DMS53 (cell line): ENCODE measurements around the gene NOXA1.
"Not testable (repeated sequence)": the region's sequence is repeated elsewhere in the genome, so short reads cannot be mapped to it uniquely, and the experiment has no call there.

Experiments used
- DNase-seq: peaks from one replicate; lab custom pipeline; 2025; lab: John Stamatoyannopoulos, UW

NOXA1 gene

DNA sequence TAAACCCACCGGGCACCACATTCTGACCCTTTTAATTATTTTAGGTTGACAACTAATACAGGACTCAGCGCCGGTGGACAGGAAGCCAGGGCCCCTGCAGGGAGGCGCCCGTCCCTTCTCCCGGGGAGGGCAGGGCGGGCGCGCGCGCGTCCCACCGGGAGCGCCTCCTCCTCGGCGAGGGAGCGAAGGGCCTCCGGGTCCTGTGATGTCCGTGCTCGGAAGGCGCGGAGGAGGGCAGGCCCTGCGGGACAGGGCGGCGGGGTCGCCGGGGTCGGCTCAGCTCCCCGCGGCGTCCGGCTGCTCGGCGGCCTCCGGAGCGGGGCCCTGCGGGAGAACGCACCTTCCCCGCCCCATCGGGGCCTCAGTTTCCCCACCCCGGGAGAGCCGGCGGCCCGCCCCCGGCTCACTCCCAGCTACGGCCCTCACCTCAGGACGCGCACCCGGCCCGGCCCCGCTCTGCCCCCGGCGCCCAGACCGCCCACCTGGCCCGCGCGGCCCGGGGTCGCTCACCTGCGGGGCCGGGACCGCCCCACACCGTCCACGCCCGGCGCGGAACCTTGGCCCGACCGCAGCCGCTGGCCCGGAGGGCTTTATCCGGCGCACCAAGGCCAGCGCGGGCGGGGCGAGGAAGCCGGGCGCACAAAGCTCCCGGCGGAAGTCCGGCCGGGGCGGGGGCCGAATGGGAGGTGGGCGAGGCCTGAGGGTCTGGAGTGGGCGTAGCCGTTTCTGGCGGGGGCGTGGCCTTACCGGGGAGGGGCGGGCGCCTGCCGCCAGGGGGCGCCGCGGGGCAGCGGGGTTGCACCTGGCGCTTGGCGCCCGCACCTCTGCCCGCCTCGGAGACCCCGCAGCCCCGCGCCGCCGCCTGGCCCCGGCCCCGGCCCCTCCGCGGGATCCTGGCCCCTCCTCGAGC is at the start of gene NOXA1, which contains the start of gene EXD3:
Gene NOXA1, plus strand, starts transcription at position 790 of the 910 bp plus-strand sequence. CDS start 137 bp downstream, outside the sequence.
Gene EXD3, minus strand, starts transcription at position 559 of the 910 bp plus-strand sequence. CDS start 27,805 bp downstream, outside the sequence.
- peak; percentile 98 for DNase-seq

- DNase-seq = no peak
These were observed 49.6 kb upstream of the NOXA1 start for GRCh38 chr9:137373611-137373980.

DNA sequence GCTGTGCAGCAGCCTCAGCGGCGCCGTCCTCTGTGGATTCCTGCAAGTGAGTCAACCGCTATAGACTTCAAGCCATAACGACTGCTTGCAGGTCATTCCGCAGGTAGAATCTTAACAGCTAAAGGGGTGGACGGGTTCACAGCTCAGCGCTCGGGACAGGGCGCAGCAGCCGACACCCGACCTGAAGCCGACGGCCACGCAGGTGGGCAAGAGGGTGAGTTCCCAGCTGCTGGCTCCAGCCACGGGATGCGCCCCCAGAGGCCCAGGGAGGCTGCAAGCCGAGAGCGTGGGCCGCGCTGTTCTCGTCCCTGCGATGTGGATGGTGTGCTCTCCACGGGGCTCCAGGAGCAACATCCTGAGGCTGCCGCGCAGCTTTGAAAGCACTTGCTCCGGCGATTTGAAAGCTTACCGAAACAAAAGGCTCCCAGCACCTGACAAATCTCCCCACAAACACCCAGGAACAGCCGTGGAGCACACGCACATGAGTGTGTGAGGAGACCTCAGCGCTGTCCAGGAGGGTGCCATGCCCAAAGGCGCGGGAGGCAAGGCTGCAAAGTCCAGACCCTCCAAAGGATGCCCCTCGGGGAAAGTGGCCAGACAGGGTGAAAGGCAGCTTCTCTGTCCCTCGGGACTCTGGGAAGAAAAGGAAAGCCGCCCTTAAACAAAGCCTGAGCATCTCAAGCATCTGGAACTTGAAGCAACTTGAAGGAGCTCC is 48.9 kb upstream of the NOXA1 start:
- DNase-seq = no peak

DNA sequence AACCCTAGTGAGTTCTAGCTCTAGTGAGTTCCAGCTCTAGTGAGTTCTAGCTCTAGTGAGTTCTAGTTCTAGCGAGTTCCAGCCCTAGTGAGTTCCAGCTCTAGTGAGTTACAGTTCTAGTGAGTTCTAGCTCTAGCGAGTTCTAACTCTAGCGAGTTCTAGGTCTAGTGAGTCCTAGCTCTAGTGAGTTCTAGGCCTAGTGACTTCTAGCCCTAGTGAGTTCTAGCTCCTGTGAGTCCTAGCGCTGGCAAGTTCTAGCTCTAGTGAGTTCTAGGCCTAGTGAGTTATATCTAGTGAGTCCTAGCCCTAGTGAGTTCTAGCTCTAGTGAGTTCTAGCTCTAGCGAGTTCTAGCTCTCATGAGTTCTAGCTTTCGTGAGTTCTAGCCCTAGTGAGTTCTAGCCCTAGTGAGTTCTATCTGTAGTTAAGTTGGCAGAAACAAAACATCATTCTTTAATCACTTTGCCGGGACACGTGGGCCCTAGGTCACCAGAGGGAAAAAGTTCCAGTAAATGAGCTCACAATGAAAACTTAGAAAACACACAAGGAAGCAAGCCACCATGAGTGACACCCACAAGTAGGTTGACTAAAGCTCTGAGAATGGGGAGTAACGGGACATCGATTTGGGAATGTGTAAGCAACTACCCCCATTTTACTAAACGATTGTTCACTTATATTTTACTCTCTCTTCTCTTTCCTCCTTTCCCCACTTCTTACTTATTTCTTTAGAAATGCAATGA is 47.7 kb upstream of the NOXA1 start:
- DNase-seq = no peak

DNA sequence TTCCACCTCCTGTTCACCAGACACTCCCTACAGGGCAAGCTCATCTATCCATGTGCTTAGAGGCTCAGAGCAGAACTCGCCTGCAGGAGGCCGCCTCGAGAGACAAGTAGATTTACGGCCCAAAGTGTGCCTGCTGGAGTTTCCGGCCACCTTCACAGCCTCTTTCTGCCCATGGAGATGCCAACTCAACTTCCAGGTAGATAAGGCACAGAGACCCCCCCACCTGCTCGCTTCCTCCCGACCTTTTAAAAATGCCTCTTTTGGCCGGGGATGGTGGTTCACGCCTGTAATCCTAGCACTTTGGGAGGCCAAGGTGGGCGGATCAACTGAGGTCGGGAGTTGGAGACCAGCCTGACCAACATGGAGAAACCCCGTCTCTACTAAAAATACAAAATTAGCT is 46.8 kb upstream of the NOXA1 start:
- DNase-seq = no peak

DNA sequence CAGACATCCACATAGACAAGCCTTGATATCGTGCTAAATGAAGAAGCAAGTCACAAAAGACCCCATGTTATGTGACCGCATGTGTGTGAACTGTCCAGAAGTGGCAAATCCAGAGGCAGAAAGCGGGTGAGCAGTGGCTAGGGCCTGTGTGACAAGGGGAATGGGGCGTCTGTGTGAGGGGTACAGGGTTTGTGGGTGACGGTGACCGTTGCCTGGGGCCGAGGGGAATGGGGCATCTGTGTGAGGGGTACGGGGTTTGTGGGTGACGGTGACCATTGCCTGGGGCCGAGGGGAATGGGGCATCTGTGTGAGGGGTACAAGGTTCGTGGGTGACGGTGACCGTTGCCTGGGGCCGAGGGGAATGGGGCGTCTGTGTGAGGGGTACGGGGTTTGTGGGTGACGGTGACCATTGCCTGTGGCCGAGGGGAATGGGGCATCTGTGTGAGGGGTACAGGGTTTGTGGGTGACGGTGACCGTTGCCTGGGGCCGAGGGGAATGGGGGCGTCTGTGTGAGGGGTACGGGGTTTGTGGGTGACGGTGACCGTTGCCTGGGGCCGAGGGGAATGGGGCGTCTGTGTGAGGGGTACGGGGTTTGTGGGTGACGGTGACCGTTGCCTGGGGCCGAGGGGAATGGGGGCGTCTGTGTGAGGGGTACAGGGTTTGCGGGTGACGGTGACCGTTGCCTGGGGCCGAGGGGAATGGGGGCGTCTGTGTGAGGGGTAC is 44.3 kb upstream of the NOXA1 start:
- DNase-seq = not testable (repeated sequence)

DNA sequence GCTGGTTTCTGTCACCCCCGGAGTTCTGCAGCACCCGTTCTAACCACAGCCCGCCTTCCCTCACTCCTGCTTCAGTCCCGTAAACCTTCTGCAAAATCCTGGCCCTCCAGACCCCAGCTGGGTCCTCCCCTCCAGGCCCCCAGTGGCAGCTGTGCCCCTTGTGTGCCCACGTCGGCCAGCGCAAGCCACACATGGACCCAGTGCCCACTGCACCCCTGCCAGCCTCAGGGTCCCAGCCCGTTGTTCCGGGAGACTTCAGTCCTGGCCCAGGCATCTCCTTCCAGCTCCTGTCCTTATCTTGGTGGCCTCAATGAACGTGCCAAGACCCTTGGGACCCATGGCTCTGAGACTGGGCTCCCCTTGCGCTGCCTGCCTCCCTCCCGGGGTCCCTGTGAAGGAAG is 43.4 kb upstream of the NOXA1 start:
- no peak for DNase-seq

GRCh38 chr9:137380171-137380570 is 43.0 kb upstream of the NOXA1 start:
- DNase-seq = no peak

DNA sequence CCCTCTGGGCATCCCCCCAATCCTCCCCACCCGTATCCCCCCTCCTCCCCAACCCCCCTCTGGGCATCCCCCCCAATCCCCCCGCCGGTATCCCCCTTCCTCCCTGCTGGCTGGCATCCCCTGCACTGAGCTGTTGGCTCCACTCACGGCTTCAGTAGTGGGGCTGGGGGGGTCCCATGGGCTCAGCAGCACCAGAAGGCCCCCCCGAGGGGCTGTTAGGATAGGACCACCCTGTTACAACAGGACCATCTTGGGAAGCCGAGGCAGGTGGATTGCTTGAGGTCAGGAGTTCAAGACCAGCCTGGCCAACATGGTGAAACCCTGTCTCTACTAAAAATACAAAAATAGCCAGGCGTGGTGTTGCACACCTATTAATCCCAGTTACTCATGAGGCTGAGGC is 42.6 kb upstream of the NOXA1 start:
- no peak for DNase-seq

GRCh38 chr9:137381501-137382443 is 41.4 kb upstream of the NOXA1 start:
- no peak for DNase-seq

GRCh38 chr9:137382444-137383080 is 40.6 kb upstream of the NOXA1 start:
- no peak for DNase-seq

DNA sequence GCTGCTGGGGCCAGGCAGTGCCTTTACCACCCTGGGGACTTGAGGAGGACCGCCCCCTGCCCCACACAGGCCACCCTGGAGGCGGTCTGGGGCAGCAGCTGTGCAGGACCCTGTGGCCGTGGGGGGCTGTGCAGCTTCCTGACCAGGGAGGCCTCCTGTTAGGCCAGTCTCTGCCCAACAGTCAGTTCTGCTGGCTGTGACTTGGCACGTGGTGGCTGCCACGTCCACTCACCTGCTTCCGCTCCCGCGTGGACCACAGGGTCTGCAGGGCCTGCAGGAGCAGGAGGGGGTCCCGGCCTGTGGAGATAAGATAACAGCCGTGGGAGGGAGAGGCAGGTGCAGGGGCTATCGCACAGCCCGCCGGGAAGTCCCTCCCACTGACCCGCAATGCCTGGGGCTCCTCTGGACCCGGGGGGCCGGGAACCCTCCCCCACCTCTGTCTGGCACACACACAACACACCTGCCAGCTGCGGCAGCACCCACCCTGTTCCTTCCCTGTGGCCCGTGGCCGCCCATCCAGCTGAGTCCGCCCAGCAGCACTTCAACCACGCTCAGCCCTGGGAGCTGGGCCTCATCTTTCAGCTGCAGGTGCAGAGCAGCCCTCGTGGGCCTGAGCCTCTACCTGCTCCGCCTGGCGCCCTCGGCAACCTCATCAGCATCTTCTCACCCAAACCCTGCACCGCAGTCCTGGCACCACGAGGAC is 40.0 kb upstream of the NOXA1 start:
- peak; percentile 31 for DNase-seq

GRCh38 chr9:137383784-137384756 is 39.1 kb upstream of the NOXA1 start:
- DNase-seq = no peak

DNA sequence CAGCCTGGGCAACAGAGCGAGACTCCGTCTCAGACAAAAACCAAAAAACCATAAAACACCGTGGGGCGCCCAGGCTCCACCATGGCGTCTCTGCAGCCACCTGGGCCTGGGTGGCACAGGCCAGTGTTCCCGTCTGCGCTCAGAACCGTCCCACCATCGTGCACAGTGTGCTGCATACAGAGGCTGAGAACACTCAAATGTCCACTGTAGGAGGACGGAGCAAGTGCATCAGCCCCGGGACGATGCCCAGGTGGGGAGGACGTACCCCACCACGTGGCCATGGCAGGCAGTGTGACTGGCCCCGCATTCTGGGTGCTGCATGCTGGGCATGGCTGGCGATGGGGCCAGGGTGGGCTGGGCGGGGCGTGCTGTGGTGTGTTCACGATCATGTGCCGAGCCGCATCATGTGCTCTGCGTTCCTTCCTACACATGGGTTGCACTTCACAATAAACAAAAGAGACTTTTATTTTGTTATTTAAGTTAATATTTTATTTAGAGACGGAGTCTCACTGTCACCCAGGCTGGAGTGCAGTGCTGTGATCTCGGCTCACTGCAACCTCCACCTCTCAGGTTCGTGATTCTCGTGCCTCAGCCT is 38.0 kb upstream of the NOXA1 start:
- no peak for DNase-seq

GRCh38 chr9:137386507-137387113 is 36.6 kb upstream of the NOXA1 start:
- not testable (repeated sequence) for DNase-seq

DNA sequence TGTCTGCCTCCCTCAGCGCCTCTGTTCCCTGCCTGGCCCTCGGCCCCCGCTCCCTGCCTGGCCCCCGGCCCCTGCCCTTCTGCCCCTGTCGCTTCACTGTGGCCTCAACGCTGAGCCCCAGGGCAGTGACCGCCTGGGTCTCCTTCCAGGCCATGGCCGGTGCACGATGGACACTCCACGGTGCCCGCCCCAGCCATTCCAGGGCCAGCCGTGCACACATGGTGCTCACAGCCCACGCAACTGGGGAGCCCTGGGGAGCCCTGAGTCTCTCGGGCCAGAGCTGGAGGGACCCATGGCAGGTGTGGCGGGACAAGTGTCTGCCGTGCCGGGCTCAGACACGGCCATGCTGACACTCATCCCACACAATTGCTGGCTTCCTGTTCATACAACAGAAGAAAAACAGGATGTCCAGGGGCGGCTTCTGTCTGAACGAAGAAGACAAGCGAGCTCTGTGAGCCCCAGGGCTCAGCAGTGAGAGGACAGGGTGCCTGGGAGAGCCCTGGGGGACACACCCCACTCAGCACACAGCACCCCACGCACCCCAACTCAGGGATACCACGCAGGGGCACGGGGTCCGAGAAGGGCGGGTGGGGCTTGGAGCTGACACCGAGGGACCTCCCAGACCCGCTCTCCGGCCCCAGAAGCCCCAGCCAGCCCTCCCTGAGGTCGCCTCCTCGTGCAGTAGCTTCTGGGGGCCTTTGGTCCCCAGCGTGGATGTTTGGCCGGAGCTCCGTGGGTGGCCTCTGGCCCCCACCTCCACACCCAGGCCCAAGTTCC is 35.9 kb upstream of the NOXA1 start:
- DNase-seq = no peak
